PC-9 (cell line): ENCODE results near the gene ATP10B.

Source experiments
- EZH2 ChIP-seq: fragments of 200-600 bp; sonication (generic); IDR thresholded peaks from 2 replicates; pipeline ENCODE4 v1.8.0; 2017; ENCODE audit warnings: antibody characterized with exemption, low read depth
- TF ChIP-seq, protein P1 (sequence below): fragments of 200-600 bp; sonication (generic); conservative IDR thresholded peaks from 2 replicates; pipeline ENCODE4 v1.6.1; 2017; ENCODE audit warnings: mixed run types, antibody characterized with exemption, mild to moderate bottlenecking, moderate library complexity

DNA sequence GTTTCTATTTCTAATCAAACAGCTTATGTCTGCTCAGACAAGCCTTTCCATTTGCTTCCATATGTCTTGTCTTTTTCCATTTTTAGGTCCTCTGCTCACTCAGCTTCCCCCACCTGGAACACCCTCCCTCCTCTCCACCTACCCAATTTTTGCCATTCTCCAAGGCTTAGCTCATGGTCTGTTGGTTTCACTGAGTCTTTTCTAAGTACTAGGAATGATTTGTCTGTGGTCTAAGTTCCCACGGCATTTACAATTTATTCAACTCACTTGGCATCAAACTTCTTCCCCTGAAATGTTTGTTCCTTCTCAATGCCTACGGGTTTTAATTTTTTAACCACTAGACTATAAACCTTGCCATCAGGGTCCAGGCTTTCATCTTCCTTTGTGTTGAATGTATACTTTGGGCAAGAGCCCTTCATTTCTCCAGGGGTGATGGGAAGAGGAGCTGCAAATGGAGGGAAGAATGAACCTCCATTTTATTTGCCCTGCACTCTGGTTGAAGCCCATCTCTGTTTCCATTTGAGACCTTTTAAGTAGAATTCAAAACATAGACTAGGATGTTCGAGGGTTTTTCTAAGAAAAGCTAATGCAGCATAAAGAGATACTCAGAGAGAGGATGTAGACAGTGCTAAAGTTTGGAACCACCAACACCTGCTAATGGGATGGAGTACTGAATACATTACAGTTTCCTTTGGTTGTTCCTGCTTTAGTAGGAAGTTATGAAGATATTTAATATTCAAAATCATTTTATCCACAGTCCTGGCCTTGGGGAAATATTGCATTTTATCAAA lies 326.3 kb downstream of the ATP10B start:
- TF ChIP-seq, protein P1, sequence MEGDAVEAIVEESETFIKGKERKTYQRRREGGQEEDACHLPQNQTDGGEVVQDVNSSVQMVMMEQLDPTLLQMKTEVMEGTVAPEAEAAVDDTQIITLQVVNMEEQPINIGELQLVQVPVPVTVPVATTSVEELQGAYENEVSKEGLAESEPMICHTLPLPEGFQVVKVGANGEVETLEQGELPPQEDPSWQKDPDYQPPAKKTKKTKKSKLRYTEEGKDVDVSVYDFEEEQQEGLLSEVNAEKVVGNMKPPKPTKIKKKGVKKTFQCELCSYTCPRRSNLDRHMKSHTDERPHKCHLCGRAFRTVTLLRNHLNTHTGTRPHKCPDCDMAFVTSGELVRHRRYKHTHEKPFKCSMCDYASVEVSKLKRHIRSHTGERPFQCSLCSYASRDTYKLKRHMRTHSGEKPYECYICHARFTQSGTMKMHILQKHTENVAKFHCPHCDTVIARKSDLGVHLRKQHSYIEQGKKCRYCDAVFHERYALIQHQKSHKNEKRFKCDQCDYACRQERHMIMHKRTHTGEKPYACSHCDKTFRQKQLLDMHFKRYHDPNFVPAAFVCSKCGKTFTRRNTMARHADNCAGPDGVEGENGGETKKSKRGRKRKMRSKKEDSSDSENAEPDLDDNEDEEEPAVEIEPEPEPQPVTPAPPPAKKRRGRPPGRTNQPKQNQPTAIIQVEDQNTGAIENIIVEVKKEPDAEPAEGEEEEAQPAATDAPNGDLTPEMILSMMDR = no peak
- no peak for TF ChIP-seq EZH2
